ENCODE data around the gene PROCR. TPM values are rescaled to one million over a fixed set of nuclear protein-coding genes. Genes with fewer than 3 reads are reported as not detected.
"Not testable (repeated sequence)": the region's sequence is repeated elsewhere in the genome, so short reads cannot be mapped to it uniquely, and the experiment has no call there.

PROCR gene
- total RNA-seq, 2 donors from 2014 or later, result 9.8 to 14.5 TPM

GRCh38 chr20:35165221-35166185 is 6.4 kb upstream of the PROCR start:
- no peak overlapping the region for H3K9ac ChIP-seq (ENCODE audit: low read depth in 2 of 2, low read length in 2 of 2)
- TF ChIP-seq CTCF (IDR thresholded peaks at IDR 0.05), result no peak
- DNase-seq, result no peak
- H3K36me3 ChIP-seq, result no peaks in the 10 kb centered on the region
- no peak overlapping the region for H3K4me3 ChIP-seq
- H3K27ac ChIP-seq, result no peak overlapping the region
- H3K9me3 ChIP-seq, result no peaks in the 10 kb centered on the region
- H3K27me3 ChIP-seq, result no peaks in the 10 kb centered on the region
- H3K4me1 ChIP-seq, result no peaks in the 10 kb centered on the region
- intact Hi-C loops (cut with DNase I), result no loop called here

- Histone ChIP-seq H3K9ac (ENCODE audit: low read depth in 2 of 2, low read length in 2 of 2) (no peak overlapping the region), H3K27me3 (no peaks in the 10 kb centered on the region), H3K27ac (no peak overlapping the region), H3K4me3 (no peak overlapping the region), H3K4me1 (no peaks in the 10 kb centered on the region), H3K36me3 (no peaks in the 10 kb centered on the region), H3K9me3 (no peaks in the 10 kb centered on the region)
- intact Hi-C loops (cut with DNase I), result no loop called here
- no peak for TF ChIP-seq CTCF (IDR thresholded peaks at IDR 0.05)
- DNase-seq, result peak; percentile 23
Observed at GRCh38 chr20:35166242-35166830, 5.5 kb upstream of the PROCR start.

- H3K27me3 ChIP-seq, result no peaks in the 10 kb centered on the region
- no peak for DNase-seq
- intact Hi-C loops (cut with DNase I), result no loop called here
- no peak overlapping the region for H3K27ac ChIP-seq
- H3K36me3 ChIP-seq, result no peaks in the 10 kb centered on the region
- no peak overlapping the region for H3K4me3 ChIP-seq
- H3K9ac ChIP-seq (ENCODE audit: low read depth in 2 of 2, low read length in 2 of 2), result no peak overlapping the region
- TF ChIP-seq CTCF (IDR thresholded peaks at IDR 0.05), result no peak
- H3K9me3 ChIP-seq, result no peaks in the 10 kb centered on the region
- H3K4me1 ChIP-seq, result no peaks in the 10 kb centered on the region
Observed at GRCh38 chr20:35167787-35168186, 4.1 kb upstream of the PROCR start.

- H3K36me3 ChIP-seq; H3K9me3 ChIP-seq; H3K27me3 ChIP-seq; H3K9ac ChIP-seq (ENCODE audit: low read depth in 2 of 2, low read length in 2 of 2); H3K27ac ChIP-seq; H3K4me3 ChIP-seq; DNase-seq; intact Hi-C loops (cut with DNase I); H3K4me1 ChIP-seq: not testable (repeated sequence)
Observed at GRCh38 chr20:35168701-35169409, 3.0 kb upstream of the PROCR start.

GRCh38 chr20:35171438-35171752 is 477 bp upstream of the PROCR start:
- no peak for DNase-seq
- TF ChIP-seq CTCF (IDR thresholded peaks at IDR 0.05), result no peak
- Histone ChIP-seq H3K27me3 (no peaks in the 10 kb centered on the region), H3K36me3 (no peaks in the 10 kb centered on the region), H3K9me3 (no peaks in the 10 kb centered on the region), H3K4me3 (peak overlapping the region; percentile 28), H3K9ac (ENCODE audit: low read depth in 2 of 2, low read length in 2 of 2) (peak overlapping the region in 1 of 2 donors; percentile 73), H3K4me1 (no peaks in the 10 kb centered on the region), H3K27ac (peak overlapping the region; percentile 50)
- intact Hi-C loops (cut with DNase I), result no loop called here

Measured in colonic mucosa (tissue), 4 donors.